Thyroid gland (tissue), 4 donors: ENCODE measurements around the gene OR10K2. TPM values are rescaled to one million over a fixed set of nuclear protein-coding genes. Genes with fewer than 3 reads are reported as not detected.

ENCODE experiments used
- DNase-seq, 2 donors: peaks; one replicate each; pipeline ENCODE4 v3.0.0-alpha.2; 2019
- H3K27ac ChIP-seq, 3 donors: fragments of 200-600 bp; sonication (generic); 1 replicate in 2 of 3; 2 replicates in 1 of 3; pipeline ENCODE4 v1.5.1; 2016 to 2019; ENCODE audit warnings: mild to moderate bottlenecking in 1 of 3, moderate library complexity in 1 of 3
- H3K27me3 ChIP-seq: fragments of 200-600 bp; sonication (generic); one replicate; pipeline ENCODE4 v1.5.1; 2019
- H3K36me3 ChIP-seq, 2 donors: fragments of 200-600 bp; sonication (generic); one replicate each; pipeline ENCODE4 v1.5.1; 2016 to 2019
- H3K4me1 ChIP-seq, 2 donors: fragments of 200-600 bp; sonication (generic); one replicate each; pipeline ENCODE4 v1.5.1; 2017 to 2019
- H3K4me3 ChIP-seq, 3 donors: fragments of 200-600 bp; sonication (generic); replicated peaks in 1 of 3; 1 replicate in 2 of 3; 2 replicates in 1 of 3; pipeline ENCODE4 v1.5.1; 2016; ENCODE audit warnings: mild to moderate bottlenecking in 1 of 3
- H3K9me3 ChIP-seq: fragments of 200-600 bp; sonication (generic); one replicate; pipeline ENCODE4 v1.5.1; 2017
- POLR2A ChIP-seq, 2 donors: fragments of 450-650 bp; IDR thresholded peaks; one replicate each; pipeline ENCODE4 v1.6.1; 2017; ENCODE audit warnings: antibody characterized with exemption in 2 of 2, mild to moderate bottlenecking in 2 of 2, moderate library complexity in 1 of 2
- WGBS, 2 donors: methylation state at CpG; one replicate each; pipeline ENCODE4 v1.1.5; 2017; 5-methylcytosine and 5-hydroxymethylcytosine counted together
- intact Hi-C: fragments of 100-400 bp; cut with DNase I; formaldehyde crosslinking; loops from one replicate; pipeline ENCODE4 v1.15.1; 2023
- total RNA-seq, 4 donors: library from RNA; depleted of rRNA; stranded (reverse); fragments of >200 nt; gene quantifications; one replicate each; pipeline ENCODE4 v1.2.3, GENCODE V29; 2016
- TF ChIP-seq, protein P1 (sequence below), 6 experiments: fragments of 200-600 bp in 3 of 6; fragments of 450-650 bp in 3 of 6; sonication (generic) in 3 of 6; IDR thresholded peaks; one replicate each; pipeline ENCODE4 v1.5.1; 2016 to 2019; ENCODE audit warnings: antibody characterized with exemption in 6 of 6, mild to moderate bottlenecking in 2 of 6, inconsistent platforms in 1 of 6, moderate library complexity in 1 of 6

Gene OR10K2
- total RNA-seq, 4 donors from 2014 or later, result not detected

- Histone ChIP-seq H3K27me3 (no peaks in the 10 kb centered on the region), H3K36me3 (no peaks in the 10 kb centered on the region), H3K4me3 (no peak overlapping the region), H3K27ac (no peak overlapping the region), H3K9me3 (no peaks in the 10 kb centered on the region), H3K4me1 (no peaks in the 10 kb centered on the region)
- no peak for TF ChIP-seq POLR2A (IDR thresholded peaks at IDR 0.05)
- TF ChIP-seq, protein P1, sequence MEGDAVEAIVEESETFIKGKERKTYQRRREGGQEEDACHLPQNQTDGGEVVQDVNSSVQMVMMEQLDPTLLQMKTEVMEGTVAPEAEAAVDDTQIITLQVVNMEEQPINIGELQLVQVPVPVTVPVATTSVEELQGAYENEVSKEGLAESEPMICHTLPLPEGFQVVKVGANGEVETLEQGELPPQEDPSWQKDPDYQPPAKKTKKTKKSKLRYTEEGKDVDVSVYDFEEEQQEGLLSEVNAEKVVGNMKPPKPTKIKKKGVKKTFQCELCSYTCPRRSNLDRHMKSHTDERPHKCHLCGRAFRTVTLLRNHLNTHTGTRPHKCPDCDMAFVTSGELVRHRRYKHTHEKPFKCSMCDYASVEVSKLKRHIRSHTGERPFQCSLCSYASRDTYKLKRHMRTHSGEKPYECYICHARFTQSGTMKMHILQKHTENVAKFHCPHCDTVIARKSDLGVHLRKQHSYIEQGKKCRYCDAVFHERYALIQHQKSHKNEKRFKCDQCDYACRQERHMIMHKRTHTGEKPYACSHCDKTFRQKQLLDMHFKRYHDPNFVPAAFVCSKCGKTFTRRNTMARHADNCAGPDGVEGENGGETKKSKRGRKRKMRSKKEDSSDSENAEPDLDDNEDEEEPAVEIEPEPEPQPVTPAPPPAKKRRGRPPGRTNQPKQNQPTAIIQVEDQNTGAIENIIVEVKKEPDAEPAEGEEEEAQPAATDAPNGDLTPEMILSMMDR (IDR thresholded peaks at IDR 0.05), result no peak
- WGBS, 2 donors, result 76 to 79% methylated on average over 6 of the region's 6 CpGs
- intact Hi-C loops, result no loop called here
- DNase-seq, result no peak
Observed at GRCh38 chr1:158371188-158371953, 54.7 kb downstream of the OR10K2 start.

Other genes with a start within 250 kb of the OR10K2 start
- 1 to 10 TPM in 3 of 4 donors, under 1 TPM in 1; 0.45 to 2.8 (median 1.7) TPM for gene CD1D, start 245.3 kb downstream of the OR10K2 start, total RNA-seq
- gene CD1A, start 171.8 kb downstream of the OR10K2 start, total RNA-seq, result not detected
- gene CD1C, start 136.3 kb downstream of the OR10K2 start, total RNA-seq, result not detected
- gene CD1B, start 94.7 kb downstream of the OR10K2 start, total RNA-seq, result under 1 TPM in 1 of 4 donors, not detected in 3; 0.22 TPM
- gene CD1E, start 72.3 kb downstream of the OR10K2 start, total RNA-seq, result under 1 TPM in 1 of 4 donors, not detected in 3; 0.92 TPM
- not detected for gene OR10T2, start 26.8 kb downstream of the OR10K2 start, total RNA-seq
- not detected for gene OR10K1, start 35.6 kb upstream of the OR10K2 start, total RNA-seq
- gene OR10R2, start 46.0 kb upstream of the OR10K2 start, total RNA-seq, result not detected
- not detected for gene OR6Y1, start 128.2 kb upstream of the OR10K2 start, total RNA-seq
- not detected for gene OR6P1, start 144.3 kb upstream of the OR10K2 start, total RNA-seq
- gene OR10X1, start 153.7 kb upstream of the OR10K2 start, total RNA-seq, result not detected
- gene OR10Z1, start 179.0 kb upstream of the OR10K2 start, total RNA-seq, result not detected